Bronchial epithelial cell (primary cell): ENCODE measurements around the gene RNF130. TPM values are rescaled to one million over a fixed set of nuclear protein-coding genes. Genes with fewer than 3 reads are reported as not detected.

Experiments
- DNase-seq: peaks from one replicate; pipeline ENCODE4 v3.0.0-alpha.2; 2010; ENCODE audit warnings: low read depth
- FAIRE-seq: peaks from 2 replicates; lab custom pipeline; 2011; peaks lifted over from hg19 to GRCh38; lab: Jason Lieb, UNC
- H3K27me3 ChIP-seq: 2 replicates; pipeline ENCODE4 v1.5.1; 2011; ENCODE audit warnings: low read length; ENCODE audit not compliant: control insufficient read depth, insufficient read depth
- H3K36me3 ChIP-seq: 2 replicates; pipeline ENCODE4 v1.5.1; 2011; ENCODE audit warnings: low read length; ENCODE audit not compliant: control insufficient read depth, insufficient read depth
- H3K4me3 ChIP-seq: 2 replicates; pipeline ENCODE4 v1.5.1; 2011; ENCODE audit warnings: mild to moderate bottlenecking, low read depth, low read length, control low read depth
- total RNA-seq: library from RNA; depleted of rRNA; stranded (reverse); fragments of >200 nt; gene quantifications from 2 replicates; pipeline ENCODE4 v1.2.1, GENCODE V29; 2014
- TF ChIP-seq, protein P1 (sequence below): IDR thresholded peaks from 2 replicates; pipeline ENCODE4 v1.5.1; 2011; ENCODE audit warnings: mild to moderate bottlenecking, moderate library complexity, low read length, control low read depth, inconsistent platforms; ENCODE audit not compliant: insufficient read depth, severe bottlenecking

Gene RNF130
- total RNA-seq, 1 donor from 2014 or later: 16.8 TPM

GRCh38 chr5:180078348-180078747, 6.8 kb upstream of the RNF130 start:
- DNase-seq: no peak
- no peak for FAIRE-seq
- Histone ChIP-seq H3K4me3 (no peak overlapping the region), H3K36me3 (no peaks in the 10 kb centered on the region), H3K27me3 (no peaks in the 10 kb centered on the region)
- TF ChIP-seq, protein P1, sequence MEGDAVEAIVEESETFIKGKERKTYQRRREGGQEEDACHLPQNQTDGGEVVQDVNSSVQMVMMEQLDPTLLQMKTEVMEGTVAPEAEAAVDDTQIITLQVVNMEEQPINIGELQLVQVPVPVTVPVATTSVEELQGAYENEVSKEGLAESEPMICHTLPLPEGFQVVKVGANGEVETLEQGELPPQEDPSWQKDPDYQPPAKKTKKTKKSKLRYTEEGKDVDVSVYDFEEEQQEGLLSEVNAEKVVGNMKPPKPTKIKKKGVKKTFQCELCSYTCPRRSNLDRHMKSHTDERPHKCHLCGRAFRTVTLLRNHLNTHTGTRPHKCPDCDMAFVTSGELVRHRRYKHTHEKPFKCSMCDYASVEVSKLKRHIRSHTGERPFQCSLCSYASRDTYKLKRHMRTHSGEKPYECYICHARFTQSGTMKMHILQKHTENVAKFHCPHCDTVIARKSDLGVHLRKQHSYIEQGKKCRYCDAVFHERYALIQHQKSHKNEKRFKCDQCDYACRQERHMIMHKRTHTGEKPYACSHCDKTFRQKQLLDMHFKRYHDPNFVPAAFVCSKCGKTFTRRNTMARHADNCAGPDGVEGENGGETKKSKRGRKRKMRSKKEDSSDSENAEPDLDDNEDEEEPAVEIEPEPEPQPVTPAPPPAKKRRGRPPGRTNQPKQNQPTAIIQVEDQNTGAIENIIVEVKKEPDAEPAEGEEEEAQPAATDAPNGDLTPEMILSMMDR: no peak

GRCh38 chr5:180077594-180078284, 6.2 kb upstream of the RNF130 start:
- TF ChIP-seq, protein P1: no peak
- H3K4me3 ChIP-seq: no peak overlapping the region
- no peak for DNase-seq
- H3K36me3 ChIP-seq: no peaks in the 10 kb centered on the region
- FAIRE-seq: no peak
- no peaks in the 10 kb centered on the region for H3K27me3 ChIP-seq

- Histone ChIP-seq H3K27me3 (no peaks in the 10 kb centered on the region), H3K36me3 (no peaks in the 10 kb centered on the region), H3K4me3 (no peak overlapping the region)
- TF ChIP-seq, protein P1: no peak
- DNase-seq: no peak
- no peak for FAIRE-seq
Measured at GRCh38 chr5:180075703-180076102, 4.1 kb upstream of the RNF130 start.

- FAIRE-seq (no peak), DNase-seq (peak; percentile 27)
- H3K4me3 ChIP-seq: no peak overlapping the region
- TF ChIP-seq, protein P1: no peak
- no peaks in the 10 kb centered on the region for H3K27me3 ChIP-seq
- no peaks in the 10 kb centered on the region for H3K36me3 ChIP-seq
Measured at GRCh38 chr5:180074462-180074861, 2.9 kb upstream of the RNF130 start.

- FAIRE-seq: no peak
- no peaks in the 10 kb centered on the region for H3K27me3 ChIP-seq
- H3K4me3 ChIP-seq: no peak overlapping the region
- no peaks in the 10 kb centered on the region for H3K36me3 ChIP-seq
- TF ChIP-seq, protein P1: no peak
- no peak for DNase-seq
Measured at GRCh38 chr5:180072556-180072955, 997 bp upstream of the RNF130 start.

DNA sequence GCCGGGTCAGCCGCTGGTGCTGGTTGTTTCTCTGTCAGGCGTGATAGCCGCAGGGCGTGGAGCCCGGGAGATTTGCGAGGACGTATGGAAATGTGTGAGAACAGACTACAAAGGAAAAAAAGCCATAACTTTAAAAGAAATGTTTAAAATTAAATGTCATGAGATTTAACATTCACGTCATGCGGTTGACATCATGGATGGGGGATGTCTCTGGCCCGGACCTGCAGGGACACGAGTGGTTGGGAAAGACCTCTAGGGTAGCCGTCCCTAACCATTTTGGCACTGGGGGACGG, 643 bp upstream of the RNF130 start:
- FAIRE-seq: no peak
- Histone ChIP-seq H3K36me3 (no peaks in the 10 kb centered on the region), H3K4me3 (peak overlapping the region; percentile 83), H3K27me3 (no peaks in the 10 kb centered on the region)
- TF ChIP-seq, protein P1: no peak
- no peak for DNase-seq
